NCI-H2196 (cell line): ENCODE data around the gene B4GALT3.
A peak's percentile ranks its signal among the peaks of the same experiment; 100 is the strongest.

Experiments used
- DNase-seq: peaks from one replicate; lab custom pipeline; 2025; ENCODE audit not compliant: unreplicated experiment; lab: John Stamatoyannopoulos, UW

B4GALT3 gene

DNA sequence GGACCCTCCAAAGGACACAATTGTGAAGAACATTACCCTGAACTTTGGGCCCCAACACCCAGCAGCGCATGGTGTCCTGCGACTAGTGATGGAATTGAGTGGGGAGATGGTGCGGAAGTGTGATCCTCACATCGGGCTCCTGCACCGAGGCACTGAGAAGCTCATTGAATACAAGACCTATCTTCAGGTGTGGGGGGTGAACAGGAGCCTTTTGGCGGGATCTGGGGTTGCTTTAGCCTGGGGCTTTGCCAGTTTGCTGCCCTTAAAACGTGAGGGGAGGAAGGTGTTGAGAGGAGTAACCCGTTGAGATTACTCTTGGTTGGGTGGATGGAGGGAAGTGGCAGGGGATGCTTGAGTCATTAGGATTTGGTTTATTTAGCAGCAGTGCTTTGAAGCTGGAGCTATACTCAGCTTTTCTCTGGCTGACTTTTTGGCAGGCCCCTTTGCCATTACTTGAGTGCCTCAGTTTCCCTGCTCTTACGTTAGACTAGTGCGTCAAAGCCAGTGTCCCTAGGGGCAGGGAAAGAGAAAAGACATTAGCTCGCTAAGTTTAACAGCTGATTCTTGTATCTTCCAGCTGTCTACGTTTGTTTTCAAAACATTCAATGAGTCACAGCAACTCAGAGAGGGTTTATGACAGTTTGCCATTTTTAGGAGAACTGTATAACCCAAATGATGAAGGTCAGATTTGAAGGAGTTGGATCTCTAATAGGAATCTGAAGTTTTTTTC is 29.3 kb upstream of the B4GALT3 start:
- no peak for DNase-seq

DNA sequence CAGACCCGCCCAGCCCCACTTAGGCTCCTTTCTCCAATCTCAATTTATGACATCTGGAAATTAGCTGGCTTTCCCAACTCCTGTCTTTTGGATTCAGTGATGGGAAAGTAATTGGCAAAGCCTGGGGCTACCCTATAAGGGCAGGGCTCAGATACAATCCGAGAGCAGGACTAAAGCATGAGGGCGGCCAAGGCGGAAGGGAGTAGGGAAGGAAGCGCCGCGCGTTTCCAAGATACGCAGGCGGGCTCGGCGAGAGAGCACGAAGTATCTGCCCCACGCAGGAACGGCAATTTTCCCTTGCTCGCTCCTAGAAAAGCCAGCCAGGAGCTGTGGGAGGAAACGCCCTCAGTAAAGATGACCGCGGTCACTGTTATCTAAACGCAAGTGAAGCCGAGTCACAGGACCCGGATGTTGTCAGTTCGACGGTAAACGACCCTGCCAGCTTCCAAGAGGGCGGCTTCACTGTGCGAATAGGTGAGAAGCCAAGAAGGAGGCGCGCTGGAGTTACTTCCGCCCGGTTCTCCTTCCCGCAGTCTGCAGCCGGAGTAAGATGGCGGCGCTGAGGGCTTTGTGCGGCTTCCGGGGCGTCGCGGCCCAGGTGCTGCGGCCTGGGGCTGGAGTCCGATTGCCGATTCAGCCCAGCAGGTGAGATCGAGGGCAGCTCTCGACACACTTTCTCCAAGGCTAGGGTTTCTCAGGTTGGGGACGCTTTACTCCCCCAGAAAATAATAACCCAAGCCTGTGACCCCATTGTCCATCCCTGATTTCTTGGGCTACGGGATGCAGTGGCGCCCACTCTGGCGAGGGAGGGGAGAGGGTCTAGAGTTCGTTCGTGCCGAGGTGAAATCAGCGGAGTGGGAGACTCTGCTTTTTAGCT is 24.8 kb upstream of the B4GALT3 start, which contains the start of gene NDUFS2:
Gene NDUFS2, plus strand, starts transcription at position 532 of the 877 bp plus-strand sequence. Its CDS starts 19 bp downstream, at position 551.
- peak; percentile 98 for DNase-seq

DNA sequence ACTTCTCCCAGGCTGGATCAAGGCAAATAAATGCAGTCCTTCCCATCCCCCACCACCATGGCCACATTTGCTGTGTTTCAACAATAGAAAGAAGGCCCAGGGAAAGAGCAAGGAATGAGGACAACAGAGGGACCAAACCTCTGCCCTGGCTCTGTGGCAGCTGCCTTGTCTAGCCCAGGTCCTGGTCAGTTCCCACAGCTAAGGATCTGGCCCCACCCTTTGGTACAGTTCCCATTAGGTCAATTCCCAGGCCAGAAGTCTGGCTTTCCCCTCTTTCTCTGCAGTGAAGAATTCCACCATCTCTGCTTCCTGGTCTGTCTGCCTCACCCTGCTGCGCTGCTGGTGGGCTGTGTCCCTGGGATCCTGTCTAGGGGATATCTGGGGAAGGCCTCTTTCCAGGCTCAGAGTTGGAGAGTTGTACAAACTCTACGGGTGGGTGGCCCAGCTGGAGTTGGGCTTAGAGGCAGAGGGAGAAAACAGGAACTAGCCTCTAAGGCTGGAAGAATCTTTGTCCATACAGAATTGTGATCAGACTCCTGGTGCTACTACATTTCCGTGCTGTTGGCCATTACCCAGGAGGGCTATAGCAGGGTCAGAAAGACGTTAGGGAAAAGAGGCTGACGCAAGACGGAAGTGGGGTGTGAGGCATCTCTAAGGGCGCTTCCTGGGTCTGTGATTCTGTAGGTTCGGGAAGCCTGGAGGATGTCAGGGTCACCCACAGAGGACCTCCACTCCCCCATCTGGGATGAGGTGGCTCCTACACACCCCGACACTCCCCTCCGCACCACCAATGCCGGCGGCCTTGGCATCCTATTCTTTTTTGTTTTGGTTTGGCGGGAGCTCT is 23.9 kb upstream of the B4GALT3 start:
- DNase-seq: no peak

DNA sequence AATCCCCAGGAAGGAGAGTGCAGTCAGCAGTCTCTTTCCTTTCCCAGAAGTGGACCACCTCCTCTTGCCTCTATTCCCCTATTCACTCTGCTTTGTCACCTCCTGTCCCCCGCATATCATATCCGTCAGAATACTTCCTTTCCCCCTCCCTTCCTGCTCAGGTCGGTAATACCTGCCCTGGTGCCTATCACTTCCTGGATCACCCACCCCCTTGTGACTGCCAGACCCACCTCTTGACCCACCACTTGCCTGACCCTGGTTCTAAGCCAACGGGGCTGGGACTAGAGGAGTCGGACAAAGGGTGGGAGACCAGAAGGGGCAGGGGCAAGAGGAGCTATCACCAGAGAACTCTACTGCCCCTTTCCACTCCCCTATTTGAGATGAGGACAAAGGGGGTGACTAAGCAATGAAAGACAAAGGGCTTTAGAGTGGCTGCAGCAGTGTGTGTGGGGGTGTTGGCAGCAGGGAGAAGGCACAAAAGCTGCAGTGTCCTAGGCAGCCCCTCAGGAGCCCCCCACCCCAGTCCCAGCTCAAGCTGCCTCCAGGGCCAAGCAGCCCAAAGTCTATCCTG is 23.2 kb upstream of the B4GALT3 start:
- DNase-seq: no peak

DNA sequence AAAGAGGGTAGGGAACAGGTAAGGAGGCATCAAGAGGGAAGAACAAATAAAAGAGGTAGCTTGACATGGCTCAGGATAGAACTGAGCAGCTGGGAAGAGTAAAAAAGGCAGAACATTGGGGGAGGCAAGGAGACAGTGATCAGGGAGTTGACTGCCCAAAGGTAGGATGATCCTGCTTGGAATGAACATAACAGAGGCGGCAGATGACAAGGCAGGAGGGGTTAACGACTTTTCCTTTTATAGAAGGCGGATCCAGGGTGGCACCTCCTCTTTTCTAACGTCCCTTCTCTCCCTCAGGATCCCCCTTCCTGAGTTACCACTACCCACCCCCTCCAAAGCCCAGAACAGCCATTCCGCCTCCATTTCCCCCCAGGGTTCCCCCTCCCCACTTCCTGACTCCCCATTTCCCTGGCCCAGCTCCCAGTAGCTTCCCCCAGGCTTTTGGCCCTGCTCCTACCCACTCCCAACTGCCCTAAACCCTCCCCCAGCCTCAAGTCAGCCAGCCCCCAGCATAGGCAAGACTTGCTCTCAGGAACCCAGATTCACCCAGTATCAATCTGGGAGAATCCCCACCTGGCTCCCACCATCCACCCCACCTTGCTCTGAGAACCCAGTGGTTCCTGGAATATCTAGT is 22.3 kb upstream of the B4GALT3 start:
- no peak for DNase-seq

DNA sequence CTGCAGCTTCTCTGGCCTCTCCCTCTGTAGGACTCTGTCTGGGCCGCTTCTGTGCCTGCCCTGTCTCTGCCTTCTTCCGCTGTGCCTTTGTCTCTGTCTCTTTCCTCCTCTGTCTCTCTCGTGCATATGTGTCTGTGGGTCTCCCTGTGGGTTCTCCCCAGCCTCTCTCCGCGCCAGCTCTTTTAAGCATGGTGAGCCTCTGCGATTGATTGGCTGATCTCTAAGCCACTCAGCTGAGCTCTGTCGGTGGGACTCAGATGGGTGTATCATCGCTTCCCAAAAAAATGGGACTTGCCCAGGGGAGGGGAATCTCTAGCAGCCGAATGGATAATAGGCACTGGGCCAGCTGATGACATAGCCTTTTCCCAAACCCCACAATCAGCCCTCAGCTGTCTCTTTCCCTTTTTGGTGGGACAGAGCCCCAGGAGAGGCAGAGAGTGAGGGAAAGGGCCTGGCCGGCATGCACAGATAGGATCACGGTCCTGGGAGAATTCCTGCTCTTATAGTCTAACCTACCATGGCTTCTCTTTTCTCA is 21.7 kb upstream of the B4GALT3 start, which contains the start of gene ADAMTS4:
Gene ADAMTS4, minus strand, starts transcription at position 158 of the 535 bp plus-strand sequence. CDS start 427 bp downstream, outside the sequence.
- no peak for DNase-seq

DNA sequence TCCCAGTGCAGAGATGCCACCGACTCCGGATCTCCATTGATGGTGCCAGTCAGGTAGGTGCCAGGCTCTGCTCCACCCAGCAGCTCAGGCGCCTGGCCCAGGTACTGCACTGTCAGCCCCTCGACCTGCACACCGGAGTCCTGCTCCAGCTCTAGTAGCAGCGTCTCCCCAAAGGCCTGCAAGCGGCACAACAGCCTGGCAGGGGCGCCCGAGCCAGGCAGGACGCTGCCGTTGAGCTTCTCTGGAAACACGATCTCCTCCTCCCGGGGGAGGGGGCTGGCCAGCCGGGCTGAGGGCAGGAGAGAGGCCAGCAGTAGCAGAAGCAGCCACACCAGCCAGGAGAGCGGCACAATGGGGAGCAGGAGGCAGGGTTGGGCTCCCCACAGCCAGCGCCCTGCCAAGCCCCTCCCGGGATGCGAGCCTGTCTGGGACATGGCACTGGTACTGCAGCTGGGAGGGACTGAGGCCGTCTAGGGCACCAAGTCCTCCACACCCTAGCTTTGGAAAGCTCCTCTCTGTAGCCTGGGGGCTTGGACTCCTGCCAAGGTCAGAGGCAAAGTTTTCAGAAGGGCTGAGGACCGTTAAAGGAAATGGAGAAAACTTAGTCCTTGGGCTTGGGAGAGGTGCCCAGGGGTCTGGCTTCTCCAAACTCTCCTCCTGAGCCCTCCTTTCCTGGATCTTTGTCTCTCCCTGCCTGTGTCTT is 21.0 kb upstream of the B4GALT3 start:
- DNase-seq: peak; percentile 48

DNA sequence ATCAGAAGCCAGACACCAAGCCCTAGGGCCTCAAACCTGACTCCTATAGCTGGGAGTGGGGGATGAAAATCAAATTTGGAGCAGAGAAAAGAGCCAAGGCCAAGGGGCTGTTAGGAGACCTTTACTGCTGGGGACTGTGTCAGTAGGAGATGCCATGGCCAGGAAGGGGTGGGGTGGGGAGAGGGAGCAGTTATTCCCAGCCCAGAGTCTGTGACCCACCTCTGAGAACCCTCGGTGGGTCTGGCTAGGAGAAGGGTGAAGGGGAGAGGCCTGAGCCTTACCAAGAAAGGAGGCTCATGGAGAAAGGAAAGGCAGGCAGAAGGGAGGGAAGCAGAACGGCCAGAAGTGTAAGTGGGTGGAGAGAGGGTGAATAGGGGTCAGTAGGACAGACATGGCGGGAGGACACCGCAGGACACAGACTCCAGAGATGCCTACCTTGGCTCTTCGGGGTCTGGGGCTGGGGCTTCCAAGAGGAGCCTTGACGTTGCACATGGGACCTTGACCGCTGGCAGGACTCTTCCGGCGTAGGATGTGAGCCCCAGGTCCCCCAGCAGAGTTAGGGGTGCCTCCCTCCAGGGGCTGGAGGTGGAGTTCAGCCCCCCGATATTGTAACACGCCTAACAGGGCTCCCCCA is 20.4 kb upstream of the B4GALT3 start:
- no peak for DNase-seq

DNA sequence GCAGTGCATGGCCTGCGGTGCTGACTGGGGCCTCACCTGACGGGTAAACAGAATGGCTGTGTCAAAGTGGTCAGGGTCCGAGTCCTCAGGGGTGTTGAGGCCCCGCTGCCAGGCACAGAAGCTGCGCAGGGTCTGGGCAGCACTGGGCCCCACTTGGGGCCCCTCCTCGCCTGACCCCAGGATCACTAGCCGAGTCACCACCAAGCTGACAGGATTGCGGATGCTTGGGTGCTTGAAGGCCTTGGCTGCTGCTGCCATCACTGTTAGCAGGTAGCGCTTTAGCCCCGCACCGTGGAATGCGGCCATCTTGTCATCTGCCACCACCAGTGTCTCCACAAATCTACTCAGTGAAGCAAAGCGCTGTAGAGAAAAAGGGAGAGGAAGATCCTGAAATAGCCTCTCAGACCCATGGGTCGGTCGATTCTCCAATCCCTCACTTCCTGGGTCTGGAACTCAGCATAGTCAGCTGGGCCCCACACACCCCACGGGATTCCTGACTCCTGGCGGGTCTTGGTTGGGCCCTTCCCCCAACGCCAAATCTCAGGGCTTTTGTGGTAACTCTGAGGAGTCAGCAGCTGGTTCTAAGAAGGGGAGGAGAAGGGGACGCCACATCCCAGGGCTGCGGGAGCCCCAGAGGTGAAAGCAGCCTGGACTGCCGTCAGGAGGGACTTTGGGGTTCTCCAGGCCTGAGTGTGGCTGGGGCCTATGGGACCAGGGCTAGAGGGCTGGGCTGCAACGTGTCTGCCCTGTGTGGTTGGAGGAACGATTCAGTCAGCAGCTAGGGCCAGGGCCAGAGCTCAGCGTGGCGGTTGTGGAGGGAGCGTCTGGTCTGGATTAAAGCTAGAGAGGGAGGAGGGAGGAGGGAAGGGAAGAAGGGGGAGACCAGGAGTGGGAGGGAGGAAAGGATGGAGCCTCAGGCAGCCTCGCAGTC is 19.5 kb upstream of the B4GALT3 start:
- DNase-seq: no peak

DNA sequence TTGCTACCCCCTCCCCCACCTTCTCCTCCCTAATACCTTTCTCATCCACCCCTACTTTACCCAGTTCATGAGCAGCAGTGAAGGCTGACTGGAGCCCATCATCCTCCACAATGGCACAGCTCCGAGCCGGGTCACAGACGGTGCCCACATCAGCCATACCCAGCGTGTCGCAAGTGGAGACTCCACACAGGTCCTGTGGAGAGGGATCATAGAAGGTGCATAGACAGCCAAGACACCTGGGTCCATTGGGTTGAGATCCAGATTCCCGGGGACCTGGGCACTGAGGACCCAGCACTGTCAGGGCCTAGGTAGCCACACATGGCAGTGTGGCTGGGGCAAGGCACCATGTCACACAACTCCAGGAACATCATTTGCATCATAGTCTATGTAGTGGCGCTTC is 18.8 kb upstream of the B4GALT3 start:
- DNase-seq: no peak

DNA sequence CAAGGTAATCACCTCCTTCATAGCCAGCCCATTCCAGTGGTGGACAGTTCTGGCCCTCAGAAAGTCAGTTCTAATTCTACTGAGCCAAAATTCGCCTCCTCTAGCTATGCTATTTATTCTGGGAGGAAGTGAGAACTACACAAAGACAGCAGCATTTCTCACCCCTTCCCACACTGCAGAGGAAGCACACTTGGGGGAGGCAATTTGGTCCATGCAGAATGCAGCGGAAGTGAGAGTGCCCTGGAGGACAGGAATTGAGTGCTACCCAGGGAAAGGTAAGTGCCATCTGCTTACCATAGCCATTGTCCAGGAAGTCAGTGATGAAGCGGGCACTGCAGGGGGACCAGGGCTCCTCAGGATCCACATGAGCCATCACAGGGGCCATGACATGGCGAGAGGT is 17.9 kb upstream of the B4GALT3 start:
- DNase-seq: no peak

DNA sequence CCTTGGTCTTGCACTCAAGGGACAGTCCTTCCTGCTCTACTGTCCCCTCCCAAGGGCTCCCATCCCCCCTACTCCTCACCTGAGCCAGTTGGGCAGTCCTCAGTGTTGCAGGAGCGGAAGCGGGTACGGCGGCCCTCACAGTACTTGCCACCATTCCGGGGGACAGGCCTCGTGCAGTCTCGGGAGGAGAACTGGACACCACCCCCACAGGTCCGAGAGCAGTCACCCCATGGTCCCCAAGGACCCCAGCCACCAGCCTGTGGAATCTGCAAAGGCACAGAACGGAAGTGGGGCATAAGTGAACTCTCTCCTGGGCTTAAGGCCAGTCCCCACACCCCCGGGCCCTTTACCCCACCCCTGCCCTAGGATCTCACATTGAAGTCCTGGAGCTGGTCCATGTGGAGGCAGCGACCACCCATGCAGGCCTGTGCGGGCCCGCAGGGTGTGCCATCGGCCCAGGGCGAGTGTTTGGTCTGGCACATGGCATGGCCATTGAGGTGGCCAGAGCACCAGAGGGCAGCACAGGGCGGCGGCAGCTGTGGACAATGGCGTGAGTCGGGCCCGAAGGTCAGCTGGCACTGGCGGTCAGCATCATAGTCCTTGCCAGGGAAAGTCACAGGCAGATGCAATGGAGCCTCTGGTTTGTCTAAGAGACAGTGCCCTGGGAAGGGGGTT is 16.4 kb upstream of the B4GALT3 start:
- no peak for DNase-seq

DNA sequence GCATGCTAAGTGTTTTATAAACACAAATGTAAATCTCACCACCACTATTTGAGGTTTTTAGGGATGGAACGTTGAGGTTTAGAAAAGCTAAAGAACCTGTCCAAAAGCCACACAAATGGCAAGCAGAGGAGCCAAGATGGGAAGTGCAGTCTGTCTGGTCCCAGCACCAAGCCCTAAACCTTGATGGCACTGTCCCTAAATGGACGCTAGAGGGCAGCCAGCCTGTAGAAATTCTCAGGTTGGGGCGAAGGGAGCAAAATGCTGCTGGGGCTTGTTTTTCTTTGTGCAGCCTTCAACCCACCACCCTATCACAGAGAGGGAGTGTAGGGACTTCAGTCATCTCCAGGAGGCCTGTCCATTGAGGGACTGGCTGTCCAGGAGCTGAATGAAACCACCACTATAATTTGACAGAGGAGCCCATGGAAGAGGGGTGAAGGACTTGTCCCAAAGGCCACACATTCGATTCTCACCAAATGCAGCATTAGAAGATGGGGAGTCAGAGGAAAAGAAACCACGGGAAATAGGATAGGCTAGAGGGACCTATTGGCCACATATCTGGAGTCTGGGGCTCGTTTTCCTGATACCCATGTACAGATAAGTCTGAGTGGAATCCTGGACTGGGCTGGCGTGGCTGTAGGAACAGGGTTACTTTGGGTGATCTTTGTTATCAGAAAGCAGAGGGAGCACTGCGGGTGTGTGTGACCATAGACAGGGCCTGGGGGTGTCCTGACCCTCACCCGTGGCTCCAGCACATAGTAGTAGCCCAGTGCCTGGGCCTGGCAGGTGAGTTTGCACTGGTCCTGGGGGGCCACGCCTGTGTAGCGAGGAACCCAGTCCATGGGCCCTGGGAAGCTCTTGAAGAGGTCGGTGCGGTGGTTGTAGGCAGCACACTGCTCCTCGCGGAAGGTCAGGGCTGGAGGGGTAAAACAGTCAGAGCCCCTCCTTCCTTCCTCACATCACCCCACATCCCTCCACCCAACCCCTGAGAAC is 15.5 kb upstream of the B4GALT3 start:
- DNase-seq: peak; percentile 75

DNA sequence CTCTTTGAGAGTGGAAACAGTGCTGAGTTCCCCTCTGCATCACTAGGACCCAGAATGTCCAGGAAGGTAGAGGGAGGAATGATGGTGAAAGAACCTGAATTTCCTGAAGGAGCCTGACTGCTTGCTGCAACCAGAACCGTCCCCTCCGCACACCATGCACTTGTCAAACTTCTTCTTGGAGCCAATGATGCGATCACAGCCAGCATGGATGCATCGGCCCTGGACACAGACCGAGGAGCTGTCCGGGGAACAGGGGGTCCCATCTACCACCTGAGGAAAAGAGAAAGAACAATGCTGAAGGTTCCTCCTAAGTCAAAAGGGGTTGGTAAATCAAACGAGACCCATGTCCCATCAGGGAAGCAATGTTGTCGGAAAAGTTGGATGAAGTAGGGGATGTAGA is 14.7 kb upstream of the B4GALT3 start:
- no peak for DNase-seq

DNA sequence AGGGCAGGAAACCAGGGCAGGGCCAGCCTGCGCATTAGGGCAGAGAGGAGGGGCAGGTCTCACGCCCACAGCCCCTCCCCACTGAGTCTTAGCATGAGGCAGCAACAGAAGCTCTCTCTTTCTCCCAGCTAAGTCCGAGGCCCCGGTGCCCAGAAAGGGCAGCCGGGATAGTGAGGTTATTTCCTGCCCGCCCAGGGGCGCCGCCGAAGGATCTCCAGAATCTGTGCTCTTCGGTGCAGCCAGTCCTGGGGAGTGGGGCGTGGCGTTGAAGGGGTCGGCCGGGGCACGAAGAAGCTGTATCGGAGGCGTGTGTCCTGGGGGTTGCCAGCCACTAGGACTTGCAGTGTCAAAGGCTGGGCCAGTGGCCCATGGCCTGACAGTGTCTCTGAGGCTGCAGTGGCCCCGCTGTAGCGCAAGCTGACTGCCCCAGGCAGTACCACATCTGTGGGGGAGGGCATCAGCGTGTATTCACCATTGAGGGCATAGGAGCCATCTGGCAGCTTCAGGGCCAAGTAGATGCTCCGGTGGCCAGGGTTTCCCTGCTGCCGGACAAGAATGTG is 13.7 kb upstream of the B4GALT3 start:
- no peak for DNase-seq

DNA sequence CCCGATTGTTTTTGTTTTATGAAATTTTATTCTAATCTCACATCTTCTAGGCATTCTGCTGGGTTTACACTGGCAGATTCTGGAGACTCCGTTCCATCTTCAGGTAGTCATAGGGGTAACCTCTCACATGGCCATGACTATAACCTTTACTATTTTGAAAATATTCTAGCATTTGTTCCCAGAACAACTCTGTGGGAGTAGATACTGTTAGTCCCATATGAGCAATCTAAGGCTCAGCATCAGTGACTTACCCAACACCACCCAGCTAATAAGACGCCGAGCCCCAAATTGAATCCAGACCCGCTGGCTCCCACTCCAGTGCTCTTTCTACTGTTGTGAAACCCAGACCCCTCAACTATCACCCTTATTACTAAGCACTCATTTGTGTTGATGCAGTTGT is 11.7 kb upstream of the B4GALT3 start:
- no peak for DNase-seq
